Thyroid gland (tissue), 4 donors: ENCODE results near the gene GDNF.
"Not testable (repeated sequence)": the region's sequence is repeated elsewhere in the genome, so short reads cannot be mapped to it uniquely, and the experiment has no call there.

ENCODE experiments used
- POLR2A ChIP-seq, 2 donors: fragments of 450-650 bp; IDR thresholded peaks; one replicate each; pipeline ENCODE4 v1.6.1; 2017; ENCODE audit warnings: antibody characterized with exemption in 2 of 2, mild to moderate bottlenecking in 2 of 2, moderate library complexity in 1 of 2
- TF ChIP-seq, protein P1 (sequence below), 6 experiments: fragments of 200-600 bp in 3 of 6; fragments of 450-650 bp in 3 of 6; sonication (generic) in 3 of 6; IDR thresholded peaks; one replicate each; pipeline ENCODE4 v1.5.1; 2016 to 2019; ENCODE audit warnings: antibody characterized with exemption in 6 of 6, mild to moderate bottlenecking in 2 of 6, inconsistent platforms in 1 of 6, moderate library complexity in 1 of 6

DNA sequence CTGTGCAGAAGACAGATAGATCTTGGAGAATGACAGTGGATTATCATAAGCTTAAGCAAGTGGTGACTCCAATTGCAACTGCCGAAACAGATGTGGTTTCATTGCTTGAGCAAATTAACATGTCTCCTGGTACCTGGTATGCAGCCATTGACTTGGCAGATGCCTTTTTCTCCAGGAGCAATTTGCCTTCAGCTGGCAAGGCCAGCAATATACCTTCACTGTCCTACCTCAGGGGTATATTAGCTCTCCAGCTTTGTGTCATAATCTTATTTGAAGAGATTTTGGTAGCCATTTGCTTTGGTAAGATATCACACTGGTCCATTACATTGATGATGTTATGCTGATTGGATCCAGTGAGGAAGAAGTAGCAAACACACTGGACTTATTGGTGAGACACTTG is 43.4 kb downstream of the GDNF start:
- not testable (repeated sequence) for TF ChIP-seq POLR2A (IDR thresholded peaks at IDR 0.05)
- TF ChIP-seq, protein P1, sequence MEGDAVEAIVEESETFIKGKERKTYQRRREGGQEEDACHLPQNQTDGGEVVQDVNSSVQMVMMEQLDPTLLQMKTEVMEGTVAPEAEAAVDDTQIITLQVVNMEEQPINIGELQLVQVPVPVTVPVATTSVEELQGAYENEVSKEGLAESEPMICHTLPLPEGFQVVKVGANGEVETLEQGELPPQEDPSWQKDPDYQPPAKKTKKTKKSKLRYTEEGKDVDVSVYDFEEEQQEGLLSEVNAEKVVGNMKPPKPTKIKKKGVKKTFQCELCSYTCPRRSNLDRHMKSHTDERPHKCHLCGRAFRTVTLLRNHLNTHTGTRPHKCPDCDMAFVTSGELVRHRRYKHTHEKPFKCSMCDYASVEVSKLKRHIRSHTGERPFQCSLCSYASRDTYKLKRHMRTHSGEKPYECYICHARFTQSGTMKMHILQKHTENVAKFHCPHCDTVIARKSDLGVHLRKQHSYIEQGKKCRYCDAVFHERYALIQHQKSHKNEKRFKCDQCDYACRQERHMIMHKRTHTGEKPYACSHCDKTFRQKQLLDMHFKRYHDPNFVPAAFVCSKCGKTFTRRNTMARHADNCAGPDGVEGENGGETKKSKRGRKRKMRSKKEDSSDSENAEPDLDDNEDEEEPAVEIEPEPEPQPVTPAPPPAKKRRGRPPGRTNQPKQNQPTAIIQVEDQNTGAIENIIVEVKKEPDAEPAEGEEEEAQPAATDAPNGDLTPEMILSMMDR (IDR thresholded peaks at IDR 0.05), result not testable (repeated sequence)
